ENCODE results near the gene DNAAF9.
A peak's percentile ranks its signal among the peaks of the same experiment; 100 is the strongest.

Gene DNAAF9

GRCh38 chr20:3412600-3413392 is 5.3 kb upstream of the DNAAF9 start:
- no peak overlapping the region for H3K4me3 ChIP-seq (ENCODE audit: control insufficient read depth, low read depth, low read length)
- TF ChIP-seq CTCF (conservative IDR thresholded peaks at IDR 0.05; ENCODE audit: control insufficient read depth, insufficient read depth, low read depth, low read length), result no peak
- no peak for DNase-seq (ENCODE audit: low read depth)

GRCh38 chr20:3410464-3410863 is 3.0 kb upstream of the DNAAF9 start:
- no peak for TF ChIP-seq CTCF (conservative IDR thresholded peaks at IDR 0.05; ENCODE audit: control insufficient read depth, insufficient read depth, low read depth, low read length)
- DNase-seq (ENCODE audit: low read depth), result no peak
- no peak overlapping the region for H3K4me3 ChIP-seq (ENCODE audit: control insufficient read depth, low read depth, low read length)

- DNase-seq (ENCODE audit: low read depth), result no peak
- H3K4me3 ChIP-seq (ENCODE audit: control insufficient read depth, low read depth, low read length), result no peak overlapping the region
- TF ChIP-seq CTCF (conservative IDR thresholded peaks at IDR 0.05; ENCODE audit: control insufficient read depth, insufficient read depth, low read depth, low read length), result no peak
Measured at GRCh38 chr20:3409417-3409816, 1.9 kb upstream of the DNAAF9 start.

GRCh38 chr20:3407771-3408637 is 535 bp upstream of the DNAAF9 start:
- H3K4me3 ChIP-seq (ENCODE audit: control insufficient read depth, low read depth, low read length), result peak overlapping the region; percentile 91
- peak; percentile 69 for DNase-seq (ENCODE audit: low read depth)
- TF ChIP-seq CTCF (conservative IDR thresholded peaks at IDR 0.05; ENCODE audit: control insufficient read depth, insufficient read depth, low read depth, low read length), result no peak

- peak overlapping the region; percentile 91 for H3K4me3 ChIP-seq (ENCODE audit: control insufficient read depth, low read depth, low read length)
- TF ChIP-seq CTCF (conservative IDR thresholded peaks at IDR 0.05; ENCODE audit: control insufficient read depth, insufficient read depth, low read depth, low read length), result no peak
- no peak for DNase-seq (ENCODE audit: low read depth)
Measured at GRCh38 chr20:3406481-3407039, 909 bp downstream of the DNAAF9 start.

- H3K4me3 ChIP-seq (ENCODE audit: control insufficient read depth, low read depth, low read length), result peak overlapping the region; percentile 91
- no peak for TF ChIP-seq CTCF (conservative IDR thresholded peaks at IDR 0.05; ENCODE audit: control insufficient read depth, insufficient read depth, low read depth, low read length)
- peak; percentile 6 for DNase-seq (ENCODE audit: low read depth)
Measured at GRCh38 chr20:3405696-3406358, 1.6 kb downstream of the DNAAF9 start.
